Sciatic nerve (tissue), 2 donors: ENCODE measurements around the gene STK32C. TPM values are rescaled to one million over a fixed set of nuclear protein-coding genes. Genes with fewer than 3 reads are reported as not detected.

Experiments
- ATAC-seq: fragments of 200-7000 bp; cut with Tn5 transposase; one replicate; pipeline ENCODE4 v1.9.1; 2020; ENCODE audit warnings: mild to moderate bottlenecking, moderate library complexity
- DNase-seq: peaks from one replicate; pipeline ENCODE4 v3.0.0-alpha.2; 2020; ENCODE audit warnings: low spot score
- intact Hi-C: fragments of 100-400 bp; cut with DNase I; formaldehyde crosslinking; loops from one replicate; pipeline ENCODE4 v1.14.2; 2022
- total RNA-seq: library from RNA; stranded (reverse); fragmentation: NEBNext Ultra II Directional; extraction: Animal tissue kit (Norgen Biotek cat#: 25700); gene quantifications from one replicate; pipeline ENCODE4 v1.2.1, GENCODE V29; 2021
- donor health status: DM: no; HTN: no; CAD: no.
- donor health status: DM: no; HTN: no; CAD: no.

Gene STK32C
- total RNA-seq, 1 donor from 2014 or later = 11.1 TPM

- no peak for DNase-seq
- intact Hi-C loops = no loop called here
- ATAC-seq = no peak
These were observed 107.2 kb downstream of the STK32C start for GRCh38 chr10:132200344-132201110.

DNA sequence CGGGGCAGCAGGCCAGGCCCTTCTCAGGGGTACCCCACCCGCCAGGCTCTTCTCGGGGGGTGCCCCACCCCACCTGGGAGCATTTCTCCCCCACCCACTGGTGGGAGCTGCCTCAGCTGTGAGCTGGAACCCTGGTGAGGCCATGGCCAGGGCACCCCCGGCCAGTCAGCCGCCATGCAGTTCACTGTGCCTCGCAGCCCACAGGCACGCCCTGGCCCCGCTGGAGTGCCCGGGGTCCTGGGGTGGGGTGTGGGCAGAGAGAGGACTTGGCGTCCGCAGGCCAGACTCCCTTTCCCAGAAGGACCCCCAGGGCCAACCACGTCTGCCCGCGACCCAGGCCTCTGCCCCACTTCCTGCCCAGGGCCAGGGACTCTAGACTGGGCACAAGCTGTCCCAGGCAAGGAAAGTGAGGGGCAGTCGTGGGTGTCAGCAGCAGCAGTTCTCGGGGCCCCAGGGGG lies 107.9 kb downstream of the STK32C start:
- no peak for DNase-seq
- ATAC-seq = no peak
- intact Hi-C loops = no loop called here

GRCh38 chr10:132199268-132199853 lies 108.4 kb downstream of the STK32C start:
- intact Hi-C loops = no loop called here
- ATAC-seq (no peak), DNase-seq (no peak)

GRCh38 chr10:132198381-132199181 lies 109.2 kb downstream of the STK32C start:
- DNase-seq (no peak), ATAC-seq (no peak)
- intact Hi-C loops = no loop called here

GRCh38 chr10:132198068-132198370 lies 109.7 kb downstream of the STK32C start:
- no peak for DNase-seq
- ATAC-seq = no peak
- intact Hi-C loops = no loop called here

GRCh38 chr10:132197271-132198067 lies 110.3 kb downstream of the STK32C start:
- intact Hi-C loops = no loop called here
- ATAC-seq (no peak), DNase-seq (no peak)

DNA sequence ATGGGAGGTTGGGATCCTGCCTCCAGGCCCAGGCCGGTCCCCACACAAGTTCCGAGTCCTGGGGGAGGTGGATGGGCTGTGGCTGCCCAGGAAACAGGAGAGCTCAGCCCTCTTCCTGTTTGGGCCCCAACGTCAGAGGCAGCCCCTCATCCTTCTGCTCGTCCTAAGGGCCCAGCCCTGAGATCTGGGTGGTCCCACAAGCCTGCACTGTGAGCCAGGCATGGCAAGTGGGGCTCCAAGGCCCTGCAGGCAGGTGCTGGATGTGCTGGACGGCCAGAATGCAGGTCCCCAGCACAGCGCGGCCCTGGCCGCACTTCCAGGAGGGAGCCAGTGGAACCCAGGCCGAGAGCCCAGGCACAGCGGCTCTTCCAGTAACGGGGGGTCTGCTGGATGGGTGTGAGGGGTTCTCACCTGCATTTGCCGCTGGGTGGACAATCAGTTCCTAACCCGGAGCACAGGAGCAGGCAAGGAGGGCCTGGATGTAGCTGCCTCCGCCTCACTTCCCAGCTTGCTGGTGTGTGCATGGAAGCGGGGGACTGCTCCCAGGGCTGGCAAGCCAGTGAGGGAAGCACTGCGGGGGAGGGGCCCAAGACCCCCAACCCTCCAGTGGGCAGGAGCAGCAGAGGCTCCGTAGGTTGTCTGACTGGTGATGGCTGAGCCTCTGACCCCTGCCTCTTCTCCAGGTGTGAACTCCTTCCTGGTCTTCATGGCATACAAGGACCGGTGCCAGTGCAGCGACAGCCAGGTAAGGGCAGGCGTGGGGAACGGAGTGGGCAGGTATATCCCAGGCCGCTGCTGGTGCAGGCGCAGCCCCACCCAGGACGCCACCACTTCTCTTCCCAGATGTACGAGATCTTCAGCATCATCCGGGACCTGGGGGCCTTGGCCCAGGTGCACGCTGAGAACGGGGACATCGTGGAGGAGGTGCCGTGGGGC lies 111.3 kb downstream of the STK32C start:
- ATAC-seq (no peak), DNase-seq (no peak)
- intact Hi-C loops = no loop called here

- intact Hi-C loops = no loop called here
- ATAC-seq = no peak
- no peak for DNase-seq
These were observed 112.2 kb downstream of the STK32C start for GRCh38 chr10:132195366-132196075.

GRCh38 chr10:132194726-132195125 lies 113.0 kb downstream of the STK32C start:
- ATAC-seq (no peak), DNase-seq (no peak)
- intact Hi-C loops = no loop called here

DNA sequence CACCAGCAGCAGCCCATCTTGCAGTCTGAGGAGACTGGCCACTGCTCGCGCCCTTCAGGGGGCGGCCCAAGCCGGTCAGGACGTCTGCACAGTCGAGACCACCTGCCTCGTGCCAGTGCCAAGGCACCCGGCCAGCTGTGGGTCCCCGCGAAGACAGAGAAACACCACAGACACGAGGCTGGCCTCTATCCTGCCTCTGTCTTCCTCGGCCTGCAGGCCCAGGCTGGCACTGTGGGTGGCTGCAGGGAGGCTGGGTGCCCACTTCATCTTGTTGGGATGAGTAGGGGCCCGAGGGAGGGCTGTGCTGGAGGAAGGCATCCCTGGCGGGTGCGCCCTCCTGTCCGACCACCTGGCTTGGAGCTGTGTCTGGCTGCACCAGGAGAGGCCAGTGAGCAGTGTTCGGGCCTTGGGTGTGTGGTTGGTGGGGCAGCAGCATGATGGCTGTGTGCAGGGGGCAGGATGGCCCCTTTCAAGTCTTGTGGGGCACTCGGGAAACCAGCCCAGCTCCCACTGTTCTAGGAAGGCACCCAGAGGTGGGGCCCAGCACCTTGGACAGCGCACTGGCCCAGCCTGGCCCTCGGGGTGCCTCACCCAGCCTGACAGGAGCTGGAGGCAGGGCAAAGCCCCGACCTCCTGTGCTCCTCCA lies 113.7 kb downstream of the STK32C start:
- peak; percentile 33 for ATAC-seq
- intact Hi-C loops = no loop called here
- no peak for DNase-seq

- intact Hi-C loops = no loop called here
- DNase-seq (no peak), ATAC-seq (no peak)
These were observed 114.6 kb downstream of the STK32C start for GRCh38 chr10:132192991-132193665.

- no peak for ATAC-seq
- no peak for DNase-seq
- intact Hi-C loops = no loop called here
These were observed 115.4 kb downstream of the STK32C start for GRCh38 chr10:132192076-132192975.

DNA sequence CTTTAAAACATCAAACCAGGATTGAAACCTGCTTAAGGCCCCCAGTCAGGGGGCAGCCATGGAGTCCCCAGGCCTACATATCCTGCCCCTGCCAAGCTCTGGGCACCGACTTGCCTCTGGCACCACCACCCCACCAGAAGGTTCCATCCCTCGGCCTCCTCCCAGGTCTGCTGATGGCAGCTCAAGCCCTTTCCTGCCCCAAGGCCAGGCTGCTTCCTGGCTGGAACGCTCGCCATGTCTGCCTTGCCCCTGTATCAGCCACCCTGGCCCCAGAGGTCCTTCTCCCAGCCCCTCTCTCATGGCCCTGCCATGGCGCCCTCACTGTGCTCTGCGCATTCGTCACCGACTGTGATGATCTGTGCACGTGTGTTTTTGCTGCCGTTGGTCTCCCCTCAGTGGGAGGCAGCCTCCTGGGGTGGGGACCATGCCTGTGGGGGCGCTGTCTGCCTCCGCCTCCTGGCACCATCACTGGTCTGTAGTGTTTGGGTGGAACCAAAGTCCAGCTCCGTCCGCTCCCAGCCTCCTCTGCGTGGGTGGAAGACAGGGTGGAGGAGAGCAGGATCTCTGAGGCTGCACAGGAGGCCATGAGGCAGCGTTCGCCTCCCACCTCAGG lies 117.8 kb downstream of the STK32C start:
- DNase-seq (no peak), ATAC-seq (no peak)
- intact Hi-C loops = no loop called here

DNA sequence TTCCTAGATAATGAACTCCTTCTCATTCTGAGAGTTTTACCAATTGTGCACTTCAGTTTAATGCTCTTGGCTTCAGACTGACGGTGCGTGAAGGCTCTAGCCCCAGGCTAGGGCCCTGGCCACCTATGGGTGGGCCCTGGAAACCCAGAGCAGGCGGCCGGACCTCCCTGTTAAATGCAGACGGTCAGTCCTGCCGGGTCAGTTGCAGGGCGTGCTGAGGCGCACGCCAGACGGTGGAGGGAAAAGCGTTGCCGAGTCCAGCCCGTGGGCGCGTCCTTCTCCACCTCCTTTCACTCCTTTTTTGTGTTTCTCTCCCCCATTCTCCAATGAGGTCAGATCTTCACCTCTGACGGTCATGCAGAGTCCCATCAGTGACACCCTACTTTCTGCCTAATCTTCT lies 118.7 kb downstream of the STK32C start:
- no peak for ATAC-seq
- DNase-seq = no peak
- intact Hi-C loops = no loop called here

- intact Hi-C loops = no loop called here
- DNase-seq (no peak), ATAC-seq (no peak)
These were observed 119.4 kb downstream of the STK32C start for GRCh38 chr10:132188331-132188730.
